Endothelial cell of umbilical vein (primary cell): Measurements from ENCODE around the gene NUAK1. TPM values are rescaled to one million over a fixed set of nuclear protein-coding genes. Genes with fewer than 3 reads are reported as not detected.

Experiments used
- BruUV-seq: library from RNA; stranded (reverse); fragments of 400-500 nt; replicated peaks from 2 replicates; lab custom pipeline; 2021; lab: Mats Ljungman, UMichigan
- CTCF ChIA-PET: fragments of 300-600, 350-600 bp; sonication (Branson Sonifier 250); formaldehyde crosslinking; loops from one replicate; lab custom pipeline; 2021; ENCODE audit warnings: antibody characterized with exemption, inconsistent platforms; lab: Charles Lee
- POLR2A ChIA-PET: fragments of 300-600, 350-600 bp; sonication (Branson Sonifier 250); formaldehyde crosslinking; loops from one replicate; lab custom pipeline; 2021; ENCODE audit warnings: antibody characterized with exemption, inconsistent platforms; lab: Charles Lee
- DNase-seq: peaks from one replicate; pipeline ENCODE4 v3.0.0-alpha.2; 2011; ENCODE audit warnings: low read depth, low spot score
- FAIRE-seq: peaks from 2 replicates; lab custom pipeline; 2011; peaks lifted over from hg19 to GRCh38; lab: Jason Lieb, UNC
- H2AFZ ChIP-seq: 2 replicates; pipeline ENCODE4 v1.6.0; 2012; ENCODE audit warnings: low read depth, low read length, control low read depth, inconsistent platforms
- H3K27ac ChIP-seq: 2 replicates; pipeline ENCODE4 v1.5.1; 2011; ENCODE audit warnings: low read depth, mild to moderate bottlenecking, control low read depth, low read length, moderate library complexity; ENCODE audit not compliant: insufficient read depth
- H3K27me3 ChIP-seq, 2 experiments: 2 replicates each; pipeline versions ENCODE4 v1.6.0 to v1.6.1; 2011; ENCODE audit warnings: low read length in 2 of 2, mixed read lengths in 1 of 2; ENCODE audit not compliant: control insufficient read depth in 2 of 2, insufficient read depth in 2 of 2
- H3K36me3 ChIP-seq, 2 experiments: 2 replicates in 1 of 2; 3 replicates in 1 of 2; pipeline ENCODE4 v1.5.1; 2011; ENCODE audit warnings: low read length in 2 of 2, mild to moderate bottlenecking in 1 of 2, moderate library complexity in 1 of 2; ENCODE audit not compliant: control insufficient read depth in 2 of 2, insufficient read depth in 2 of 2; ENCODE audit errors: extremely low read depth in 1 of 2
- H3K4me1 ChIP-seq: 3 replicates; pipeline ENCODE4 v1.5.1; 2011; ENCODE audit warnings: mild to moderate bottlenecking, low read length; ENCODE audit not compliant: control insufficient read depth, insufficient read depth; ENCODE audit errors: extremely low read depth
- H3K4me2 ChIP-seq: 2 replicates; pipeline ENCODE4 v1.6.1; 2011; ENCODE audit warnings: low read length, control low read depth, mixed read lengths; ENCODE audit not compliant: insufficient read depth
- H3K4me3 ChIP-seq, 3 experiments: fragments of 200-600 bp in 1 of 3; sonication (generic), shearing (Covaris generic) in 1 of 3; replicated peaks in 1 of 3; 2 replicates each; pipeline ENCODE4 v1.5.1; 2011 to 2016; ENCODE audit warnings: control low read depth in 3 of 3, low read length in 3 of 3, mild to moderate bottlenecking in 2 of 3, inconsistent platforms in 1 of 3, low read depth in 1 of 3, moderate library complexity in 1 of 3; ENCODE audit not compliant: insufficient read depth in 1 of 3
- H3K79me2 ChIP-seq: 2 replicates; pipeline ENCODE4 v1.6.0; 2012; ENCODE audit warnings: low read length, inconsistent platforms; ENCODE audit not compliant: control insufficient read depth, insufficient read depth
- H3K9ac ChIP-seq: replicated peaks from 2 replicates; pipeline ENCODE3; 2011; ENCODE audit warnings: low read length, control low read depth; ENCODE audit not compliant: insufficient read depth; ENCODE audit errors: extremely low read depth
- H3K9me1 ChIP-seq: replicated peaks from 3 replicates; pipeline ENCODE4 v1.6.0; 2011; ENCODE audit warnings: mild to moderate bottlenecking, low read length; ENCODE audit not compliant: control insufficient read depth, insufficient read depth; ENCODE audit errors: extremely low read depth
- H3K9me3 ChIP-seq: replicated peaks from 2 replicates; pipeline ENCODE4 v1.5.1; 2012; ENCODE audit warnings: low read length, inconsistent platforms; ENCODE audit not compliant: control insufficient read depth, insufficient read depth
- H4K20me1 ChIP-seq: replicated peaks from 2 replicates; pipeline ENCODE3; 2011; ENCODE audit warnings: mild to moderate bottlenecking, low read length; ENCODE audit not compliant: control insufficient read depth, insufficient read depth; ENCODE audit errors: extremely low read depth
- EZH2 ChIP-seq: IDR thresholded peaks from 2 replicates; pipeline ENCODE4 v1.6.1; 2012; ENCODE audit warnings: borderline replicate concordance, low read depth, mild to moderate bottlenecking, moderate library complexity, low read length, inconsistent platforms; ENCODE audit not compliant: severe bottlenecking
- FOS ChIP-seq: IDR thresholded peaks from 2 replicates; pipeline ENCODE4 v1.6.1; 2011; ENCODE audit warnings: mild to moderate bottlenecking, low read length, moderate library complexity, borderline replicate concordance; ENCODE audit not compliant: insufficient read depth
- GATA2 ChIP-seq: IDR thresholded peaks from 2 replicates; pipeline ENCODE4 v1.7.0; 2011; ENCODE audit warnings: low read depth, mild to moderate bottlenecking, moderate library complexity, mixed read lengths, low read length; ENCODE audit not compliant: insufficient read length, insufficient read depth
- JUN ChIP-seq: IDR thresholded peaks from 2 replicates; pipeline ENCODE4 v1.6.1; 2011; ENCODE audit warnings: borderline replicate concordance, low read depth; ENCODE audit not compliant: insufficient read length, insufficient read depth
- MYC ChIP-seq: IDR thresholded peaks from one replicate; pipeline ENCODE4 v1.6.1; 2011; ENCODE audit warnings: mild to moderate bottlenecking, low read depth, low read length
- dilution Hi-C: fragments of 300-500 bp; cut with MboI; formaldehyde crosslinking; loops from one replicate; pipeline ENCODE4 v1.15.0; 2019; ENCODE audit warnings: low sequenced_read_pairs; ENCODE audit not compliant: extremely low pct_ligation_motif_present
- intact Hi-C: fragments of 100-400 bp; cut with micrococcal nuclease; formaldehyde crosslinking; loops from one replicate; pipeline ENCODE4 v1.10.0; 2022
- polyA plus RNA-seq, 4 experiments: library from polyadenylated mRNA; depleted of rRNA in 3 of 4; stranded (reverse) in 3 of 4; unstranded in 1 of 4; fragments of >200 nt; gene quantifications; 2 replicates each; pipeline versions ENCODE4 v1.2.1 to v1.2.3, GENCODE V29; 2011 to 2012; ENCODE audit warnings: missing spikeins in 1 of 4
- total RNA-seq: library from RNA; stranded (reverse); gene quantifications from 2 replicates; pipeline ENCODE4 v1.2.3, GENCODE V29; 2021
- TF ChIP-seq, protein P1 (sequence below), 2 donors: IDR thresholded peaks; 1 replicate in 1 of 2; 2 replicates in 1 of 2; pipeline ENCODE4 v1.5.1; 2011; ENCODE audit warnings: low read length in 2 of 2, mild to moderate bottlenecking in 2 of 2, moderate library complexity in 2 of 2, control low read depth in 1 of 2, inconsistent platforms in 1 of 2, low read depth in 1 of 2; ENCODE audit not compliant: insufficient read depth in 1 of 2; ENCODE audit errors: extremely low read depth in 1 of 2
- TF ChIP-seq, protein P2 (sequence below): IDR thresholded peaks from 2 replicates; pipeline ENCODE4 v1.6.1; 2011; ENCODE audit not compliant: insufficient read depth, insufficient read length

Gene NUAK1
- total and polyA plus RNA-seq, 2 donors (not counting 3 experiments of a cell fraction or from before 2014, with no cell fraction given), result 34.2 to 39.7 TPM

DNA sequence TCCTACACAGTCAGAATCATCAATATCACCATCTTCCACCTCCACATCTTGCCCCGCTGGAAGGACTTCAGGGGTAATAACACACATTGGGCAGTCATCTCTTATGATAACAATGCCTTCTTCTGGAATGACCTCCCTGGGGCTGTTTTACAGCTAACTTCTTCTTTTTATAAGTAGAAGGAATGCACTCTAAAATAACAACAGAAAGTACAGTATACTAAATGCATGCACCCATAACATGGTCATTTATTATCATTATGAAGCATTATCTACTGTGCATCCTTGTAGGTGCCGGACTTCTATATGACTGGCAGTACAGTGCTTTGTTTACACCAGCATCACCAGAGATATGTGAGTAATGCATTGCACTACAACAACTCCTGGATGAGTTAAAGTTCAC lies 19.0 kb upstream of the NUAK1 start:
- no peak for DNase-seq

GRCh38 chr12:106154751-106155273 lies 16.1 kb upstream of the NUAK1 start:
- CTCF ChIA-PET, result interaction anchor here (0.8 kb wide), 1 partner anchor 69 kb away, joined by 3 read pairs; no protein-coding TSS in a partner anchor
- Histone ChIP-seq H4K20me1 (no peaks in the 10 kb centered on the region), H3K27me3 (peaks cover 0 to 1% of the 10 kb centered on the region in 2 experiments), H3K79me2 (no peaks in the 10 kb centered on the region), H2AFZ (no peak overlapping the region), H3K4me3 (no peak overlapping the region), H3K27ac (no peak overlapping the region), H3K4me2 (peak overlapping the region; percentile 16), H3K36me3 (no peaks in the 10 kb centered on the region), H3K4me1 (peaks cover 10% of the 10 kb centered on the region), H3K9ac (no peak overlapping the region), H3K9me1 (no peaks in the 10 kb centered on the region), H3K9me3 (no peaks in the 10 kb centered on the region)
- intact Hi-C loops, result no loop called here
- POLR2A ChIA-PET, result no interaction called here
- FAIRE-seq, result peak; percentile 74
- TF ChIP-seq, protein P1, sequence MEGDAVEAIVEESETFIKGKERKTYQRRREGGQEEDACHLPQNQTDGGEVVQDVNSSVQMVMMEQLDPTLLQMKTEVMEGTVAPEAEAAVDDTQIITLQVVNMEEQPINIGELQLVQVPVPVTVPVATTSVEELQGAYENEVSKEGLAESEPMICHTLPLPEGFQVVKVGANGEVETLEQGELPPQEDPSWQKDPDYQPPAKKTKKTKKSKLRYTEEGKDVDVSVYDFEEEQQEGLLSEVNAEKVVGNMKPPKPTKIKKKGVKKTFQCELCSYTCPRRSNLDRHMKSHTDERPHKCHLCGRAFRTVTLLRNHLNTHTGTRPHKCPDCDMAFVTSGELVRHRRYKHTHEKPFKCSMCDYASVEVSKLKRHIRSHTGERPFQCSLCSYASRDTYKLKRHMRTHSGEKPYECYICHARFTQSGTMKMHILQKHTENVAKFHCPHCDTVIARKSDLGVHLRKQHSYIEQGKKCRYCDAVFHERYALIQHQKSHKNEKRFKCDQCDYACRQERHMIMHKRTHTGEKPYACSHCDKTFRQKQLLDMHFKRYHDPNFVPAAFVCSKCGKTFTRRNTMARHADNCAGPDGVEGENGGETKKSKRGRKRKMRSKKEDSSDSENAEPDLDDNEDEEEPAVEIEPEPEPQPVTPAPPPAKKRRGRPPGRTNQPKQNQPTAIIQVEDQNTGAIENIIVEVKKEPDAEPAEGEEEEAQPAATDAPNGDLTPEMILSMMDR (IDR thresholded peaks at IDR 0.05; ENCODE audit: extremely low read depth in 1 of 2, insufficient read depth in 1 of 2, low read depth in 1 of 2, low read length in 2 of 2), result no peak
- TF ChIP-seq, protein P2, sequence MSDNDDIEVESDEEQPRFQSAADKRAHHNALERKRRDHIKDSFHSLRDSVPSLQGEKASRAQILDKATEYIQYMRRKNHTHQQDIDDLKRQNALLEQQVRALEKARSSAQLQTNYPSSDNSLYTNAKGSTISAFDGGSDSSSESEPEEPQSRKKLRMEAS, result no peak
- no peak for TF ChIP-seq MYC
- peak; percentile 77 for TF ChIP-seq GATA2
- TF ChIP-seq FOS, result peak; percentile 22
- TF ChIP-seq JUN, result peak; percentile 13
- no TSS peak for BruUV-seq
- peak; percentile 60 for DNase-seq
- dilution Hi-C loops, result no loop called here

More for the DNA sequence above, 19.0 kb upstream of the NUAK1 start:
- ChIA-PET CTCF (interaction anchor here (0.6 to 0.9 kb wide), 2 partner anchors 9 to 22 kb away, joined by 3 to 5 read pairs; no protein-coding TSS in a partner anchor), POLR2A (no interaction called here)
- no peak for TF ChIP-seq EZH2
- Histone ChIP-seq H2AFZ (no peak overlapping the region), H3K9me1 (no peaks in the 10 kb centered on the region), H3K79me2 (no peaks in the 10 kb centered on the region), H3K27me3 (peaks cover 7 to 9% of the 10 kb centered on the region in 2 experiments), H3K4me1 (peaks cover 10% of the 10 kb centered on the region), H3K27ac (no peak overlapping the region), H3K9me3 (no peaks in the 10 kb centered on the region), H3K9ac (no peak overlapping the region), H3K4me2 (no peak overlapping the region), H4K20me1 (no peaks in the 10 kb centered on the region), H3K36me3 (no peaks in the 10 kb centered on the region), H3K4me3 (no peak overlapping the region)
- no TSS peak for BruUV-seq
- intact Hi-C loops (no loop called here), dilution Hi-C loops (no loop called here)
- no peak for FAIRE-seq
